Activated T-cell treated with anti-CD3 and anti-CD28 coated beads, Interleukin-2, amount 50 U/mL, for 24 hours (primary cell): ENCODE results near the gene ANKS1A.

Source experiments
- DNase-seq: peaks from one replicate; pipeline ENCODE4 v3.0.0-alpha.2; 2020
- H3K27ac Mint-ChIP-seq: 2 replicates; pipeline ENCODE4 v1.8.0; 2020; ENCODE audit warnings: mild to moderate bottlenecking, mixed read lengths
- H3K27me3 Mint-ChIP-seq: 2 replicates; pipeline ENCODE4 v1.8.0; 2020; ENCODE audit warnings: mixed read lengths
- H3K36me3 Mint-ChIP-seq: 2 replicates; pipeline ENCODE4 v1.8.0; 2020; ENCODE audit warnings: low read depth, mixed read lengths
- H3K4me1 Mint-ChIP-seq: 2 replicates; pipeline ENCODE4 v1.8.0; 2020; ENCODE audit warnings: low read depth, mixed read lengths
- H3K4me3 Mint-ChIP-seq: 2 replicates; pipeline ENCODE4 v1.8.0; 2020; ENCODE audit warnings: mild to moderate bottlenecking, moderate library complexity, mixed read lengths
- H3K9me3 Mint-ChIP-seq: 2 replicates; pipeline ENCODE4 v1.8.0; 2020; ENCODE audit warnings: mixed read lengths

The ANKS1A gene

DNA sequence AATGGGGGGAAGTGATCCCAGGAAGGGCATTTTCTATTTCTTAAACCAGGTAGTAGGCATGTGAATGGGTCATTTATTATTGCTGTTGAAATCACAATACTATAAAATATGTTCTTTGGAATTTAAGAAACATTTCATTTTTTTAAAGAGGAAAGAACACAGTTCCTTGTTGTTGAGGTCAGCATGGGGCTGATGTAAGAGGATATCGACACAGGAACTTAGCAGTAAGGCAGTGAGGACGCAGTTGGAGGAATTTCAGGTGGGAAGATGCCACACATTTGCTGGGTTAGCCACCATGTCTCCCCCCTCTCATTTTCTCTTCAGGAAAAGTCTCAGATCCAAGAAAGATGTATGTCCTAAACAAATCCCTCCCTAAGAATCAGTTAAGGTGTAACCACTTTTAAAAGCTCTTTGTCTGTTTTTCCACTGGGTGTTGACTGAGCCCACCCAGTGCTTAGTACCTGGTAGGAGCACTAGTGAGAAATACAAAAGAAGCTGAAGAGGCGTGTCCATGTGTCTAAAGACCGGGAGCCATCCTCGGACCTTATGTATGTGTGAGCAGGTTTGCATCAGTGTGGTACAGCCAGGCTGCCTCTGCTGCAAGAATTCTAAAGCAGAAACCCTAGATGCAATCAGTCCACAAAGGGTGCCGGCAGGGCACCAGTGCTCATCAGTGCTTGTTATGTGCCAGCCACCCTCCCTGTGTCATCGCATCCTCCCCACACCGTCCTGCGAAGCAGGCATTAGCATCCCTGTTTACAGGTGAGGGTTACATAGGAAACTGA, 153.2 kb downstream of the ANKS1A start:
- H3K4me3 Mint-ChIP-seq: no peak overlapping the region
- H3K9me3 Mint-ChIP-seq: no peaks in the 10 kb centered on the region
- peaks cover 4% of the 10 kb centered on the region for H3K36me3 Mint-ChIP-seq
- peak overlapping the region; percentile 22 for H3K27ac Mint-ChIP-seq
- H3K27me3 Mint-ChIP-seq: no peaks in the 10 kb centered on the region
- DNase-seq: no peak
- H3K4me1 Mint-ChIP-seq: peaks cover 9% of the 10 kb centered on the region

- Mint-ChIP-seq H3K27ac (no peak overlapping the region), H3K9me3 (no peaks in the 10 kb centered on the region)
Observed at GRCh38 chr6:35043381-35044130, 154.5 kb downstream of the ANKS1A start.

GRCh38 chr6:35044145-35044745, 155.2 kb downstream of the ANKS1A start:
- Mint-ChIP-seq H3K27ac (no peak overlapping the region), H3K4me3 (no peak overlapping the region), H3K36me3 (peaks cover 4% of the 10 kb centered on the region), H3K27me3 (no peaks in the 10 kb centered on the region), H3K9me3 (no peaks in the 10 kb centered on the region), H3K4me1 (peaks cover 17% of the 10 kb centered on the region)
- DNase-seq: no peak

More at GRCh38 chr6:35043381-35044130, 154.5 kb downstream of the ANKS1A start:
- no peak overlapping the region for H3K4me3 Mint-ChIP-seq
- H3K4me1 Mint-ChIP-seq: peaks cover 17% of the 10 kb centered on the region
- no peaks in the 10 kb centered on the region for H3K27me3 Mint-ChIP-seq
- DNase-seq: no peak
- H3K36me3 Mint-ChIP-seq: peaks cover 4% of the 10 kb centered on the region

DNA sequence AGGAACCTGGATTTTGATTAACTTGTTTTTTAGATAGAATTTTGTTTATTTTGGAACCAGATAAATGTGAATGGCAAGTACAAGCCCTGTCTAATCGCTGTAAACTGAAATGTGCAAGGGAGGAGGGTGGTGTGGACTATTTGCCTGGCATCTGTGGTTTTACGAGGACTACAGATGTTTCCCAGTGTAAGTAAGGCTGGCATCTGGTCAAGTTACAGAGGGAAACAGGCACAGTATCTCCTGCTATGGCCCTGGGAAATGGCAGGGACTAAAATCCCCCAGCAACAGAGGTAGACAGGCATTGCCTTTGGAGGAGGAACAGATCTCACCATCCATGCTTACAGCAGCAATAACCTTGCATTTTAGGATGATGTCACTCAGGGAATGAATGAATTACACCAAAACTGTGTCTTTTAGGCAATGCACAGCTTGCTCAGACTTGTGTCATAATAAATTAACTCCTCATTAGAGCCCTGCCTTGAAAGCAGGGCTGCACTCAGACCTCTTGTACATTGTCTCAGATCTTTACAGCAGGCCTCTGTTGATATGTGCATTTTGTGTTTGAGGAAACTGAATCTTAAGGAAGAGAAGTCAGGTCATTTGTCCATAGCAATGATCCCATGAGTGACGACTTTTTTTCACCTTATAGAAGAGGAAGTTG, 155.8 kb downstream of the ANKS1A start:
- Mint-ChIP-seq H3K27ac (no peak overlapping the region), H3K27me3 (no peaks in the 10 kb centered on the region), H3K36me3 (peaks cover 4% of the 10 kb centered on the region), H3K4me3 (no peak overlapping the region), H3K4me1 (peaks cover 17% of the 10 kb centered on the region), H3K9me3 (no peaks in the 10 kb centered on the region)
- no peak for DNase-seq

- Mint-ChIP-seq H3K4me3 (no peak overlapping the region), H3K36me3 (peaks cover 7% of the 10 kb centered on the region), H3K27ac (no peak overlapping the region), H3K27me3 (no peaks in the 10 kb centered on the region), H3K4me1 (peaks cover 17% of the 10 kb centered on the region), H3K9me3 (no peaks in the 10 kb centered on the region)
- DNase-seq: no peak
Observed at GRCh38 chr6:35046103-35046502, 157.0 kb downstream of the ANKS1A start.

GRCh38 chr6:35046862-35047261, 157.8 kb downstream of the ANKS1A start:
- no peak for DNase-seq
- H3K4me3 Mint-ChIP-seq: no peak overlapping the region
- H3K4me1 Mint-ChIP-seq: peaks cover 17% of the 10 kb centered on the region
- no peaks in the 10 kb centered on the region for H3K27me3 Mint-ChIP-seq
- no peaks in the 10 kb centered on the region for H3K9me3 Mint-ChIP-seq
- H3K27ac Mint-ChIP-seq: no peak overlapping the region
- peaks cover 6% of the 10 kb centered on the region for H3K36me3 Mint-ChIP-seq

- Mint-ChIP-seq H3K27me3 (no peaks in the 10 kb centered on the region), H3K4me1 (peaks cover 17% of the 10 kb centered on the region), H3K4me3 (no peak overlapping the region), H3K9me3 (no peaks in the 10 kb centered on the region), H3K27ac (peak overlapping the region; percentile 34), H3K36me3 (peaks cover 5% of the 10 kb centered on the region)
- no peak for DNase-seq
Observed at GRCh38 chr6:35047265-35048011, 158.4 kb downstream of the ANKS1A start.

- H3K4me1 Mint-ChIP-seq: peaks cover 17% of the 10 kb centered on the region
- no peak overlapping the region for H3K4me3 Mint-ChIP-seq
- H3K27ac Mint-ChIP-seq: no peak overlapping the region
- DNase-seq: no peak
- no peaks in the 10 kb centered on the region for H3K9me3 Mint-ChIP-seq
- H3K27me3 Mint-ChIP-seq: no peaks in the 10 kb centered on the region
- peaks cover 5% of the 10 kb centered on the region for H3K36me3 Mint-ChIP-seq
Observed at GRCh38 chr6:35048031-35048613, 159.1 kb downstream of the ANKS1A start.

DNA sequence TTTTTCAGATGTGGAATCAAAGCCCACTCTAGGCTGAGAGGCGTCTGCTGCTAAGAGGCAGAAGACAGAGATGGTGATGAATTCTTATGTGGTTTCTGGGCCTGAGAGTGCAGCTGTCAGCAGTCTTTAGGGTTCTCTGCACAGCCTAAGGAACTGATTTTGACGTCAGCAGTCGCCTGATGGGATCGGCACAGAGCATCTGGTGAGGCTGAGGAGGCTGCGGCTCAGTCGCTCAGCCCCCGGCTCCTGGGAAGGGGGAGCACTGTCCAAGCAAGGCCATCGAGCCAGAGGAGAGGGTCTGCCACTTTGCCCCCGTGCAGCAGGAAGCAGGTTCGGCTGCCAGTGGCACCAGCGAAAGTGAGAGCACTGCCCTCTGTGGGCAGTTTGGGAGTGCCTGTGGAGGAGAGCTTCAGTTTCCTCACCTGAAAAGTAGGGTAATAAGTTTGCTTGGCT, 159.6 kb downstream of the ANKS1A start:
- no peaks in the 10 kb centered on the region for H3K9me3 Mint-ChIP-seq
- peaks cover 17% of the 10 kb centered on the region for H3K4me1 Mint-ChIP-seq
- peaks cover 5% of the 10 kb centered on the region for H3K36me3 Mint-ChIP-seq
- no peaks in the 10 kb centered on the region for H3K27me3 Mint-ChIP-seq
- H3K4me3 Mint-ChIP-seq: no peak overlapping the region
- H3K27ac Mint-ChIP-seq: no peak overlapping the region
- no peak for DNase-seq

DNA sequence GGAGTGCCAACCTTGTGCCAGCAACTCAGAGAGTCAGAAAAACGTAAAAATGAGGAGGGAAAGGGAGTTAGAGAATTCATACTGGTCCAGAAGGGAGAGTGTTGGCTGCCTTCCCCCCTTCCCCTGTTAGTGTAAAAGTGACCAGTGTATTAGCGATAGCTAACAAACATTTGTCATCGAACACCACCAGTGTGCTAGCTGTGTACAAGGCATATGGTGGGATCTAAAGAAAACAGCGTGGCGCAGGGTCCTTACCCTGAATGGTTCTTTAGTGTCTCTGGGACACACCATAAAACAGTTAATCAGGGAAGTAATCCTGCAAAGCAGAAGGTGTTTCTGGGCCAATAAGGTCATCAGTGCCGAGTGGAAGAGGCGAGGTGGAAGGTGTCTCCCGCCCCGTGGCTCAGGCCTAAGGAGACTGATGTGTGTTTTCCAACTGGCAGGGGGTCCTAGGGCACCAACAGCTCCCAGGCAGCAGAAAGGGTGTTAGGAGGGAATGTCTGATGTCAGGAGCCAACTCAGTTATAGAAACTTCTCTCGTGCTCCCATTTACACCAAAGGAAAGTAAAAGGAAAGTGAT, 160.2 kb downstream of the ANKS1A start:
- Mint-ChIP-seq H3K4me3 (no peak overlapping the region), H3K36me3 (peaks cover 5% of the 10 kb centered on the region), H3K27me3 (no peaks in the 10 kb centered on the region), H3K9me3 (no peaks in the 10 kb centered on the region), H3K4me1 (peaks cover 17% of the 10 kb centered on the region), H3K27ac (no peak overlapping the region)
- DNase-seq: no peak

DNA sequence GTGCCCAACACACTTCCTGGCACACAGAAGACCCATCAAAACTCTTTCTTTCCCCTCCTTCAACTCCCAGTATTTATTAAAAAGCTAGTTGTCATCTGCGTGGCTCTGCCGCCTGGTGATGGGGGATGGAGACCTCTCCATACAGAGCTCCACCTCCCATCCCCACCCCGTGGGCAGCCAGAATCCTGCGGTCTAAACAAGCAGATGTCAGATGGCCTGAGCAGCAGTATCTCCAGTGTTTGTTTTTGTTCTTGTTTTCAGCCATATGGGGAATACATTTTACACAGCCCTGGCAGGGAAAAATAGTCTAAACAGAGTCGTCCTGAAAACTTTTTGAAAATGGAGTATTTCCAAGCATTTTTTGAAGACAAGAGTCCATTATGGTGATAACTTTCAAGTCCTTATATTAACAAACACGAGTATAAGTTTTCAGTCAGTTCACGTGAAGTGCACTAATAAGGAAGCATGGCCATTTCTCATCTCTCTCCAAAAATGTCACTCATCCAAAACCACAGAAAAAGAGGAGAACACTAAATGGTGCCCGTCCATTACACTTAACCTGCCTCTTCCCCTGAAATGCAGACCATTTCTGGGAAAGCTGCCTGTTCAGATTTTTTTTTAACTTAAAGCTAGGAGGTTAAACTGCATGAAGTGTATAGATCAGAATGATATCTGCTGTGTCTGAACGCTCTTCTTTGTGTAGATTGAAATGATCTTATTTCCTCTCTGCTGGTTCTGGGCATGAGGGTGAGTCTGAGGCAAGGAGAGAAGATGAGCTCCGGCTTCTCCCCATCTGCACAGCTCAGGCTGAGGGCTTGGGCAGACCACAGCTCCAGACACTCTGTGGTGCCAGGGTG, 161.1 kb downstream of the ANKS1A start:
- Mint-ChIP-seq H3K27me3 (no peaks in the 10 kb centered on the region), H3K4me3 (no peak overlapping the region), H3K9me3 (no peaks in the 10 kb centered on the region), H3K4me1 (peaks cover 17% of the 10 kb centered on the region), H3K27ac (no peak overlapping the region), H3K36me3 (peaks cover 12% of the 10 kb centered on the region)
- no peak for DNase-seq

DNA sequence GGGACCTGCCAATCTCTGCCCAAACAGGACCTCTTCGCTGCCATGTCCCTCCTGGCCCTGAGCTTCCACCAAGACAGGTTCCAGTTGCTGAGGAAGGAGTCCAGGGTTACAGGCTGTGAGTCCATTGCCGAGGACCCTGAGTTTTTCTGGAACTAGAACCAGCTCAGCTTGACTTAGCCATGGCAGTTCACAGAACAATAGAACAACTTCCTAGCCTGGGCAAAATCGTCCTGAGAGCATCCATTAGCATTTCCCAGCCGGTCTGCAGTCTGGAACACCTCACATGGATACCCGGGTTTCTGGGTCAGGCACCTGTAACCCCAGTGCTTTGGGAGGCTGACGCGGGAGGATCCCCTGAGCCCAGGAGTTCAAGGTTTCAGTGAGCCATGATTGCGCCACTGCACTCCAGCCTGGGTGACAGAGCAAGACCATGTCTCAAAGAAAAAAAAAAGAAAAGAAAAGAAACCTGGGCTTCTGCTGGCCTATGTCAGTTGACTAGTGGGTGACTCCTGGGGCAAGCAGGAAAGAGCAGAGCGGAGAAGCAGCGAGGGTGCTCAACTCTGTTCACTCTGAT, 161.8 kb downstream of the ANKS1A start:
- H3K27me3 Mint-ChIP-seq: no peaks in the 10 kb centered on the region
- H3K27ac Mint-ChIP-seq: no peak overlapping the region
- H3K4me1 Mint-ChIP-seq: peaks cover 17% of the 10 kb centered on the region
- no peak overlapping the region for H3K4me3 Mint-ChIP-seq
- DNase-seq: no peak
- H3K9me3 Mint-ChIP-seq: no peaks in the 10 kb centered on the region
- peaks cover 12% of the 10 kb centered on the region for H3K36me3 Mint-ChIP-seq
